PC-3 (cell line): ENCODE data around the gene DIAPH2.

Experiments
- EZH2 ChIP-seq: fragments of 300-600 bp; sonication (generic); IDR thresholded peaks from one replicate; pipeline ENCODE4 v1.6.1; 2017; ENCODE audit warnings: antibody characterized with exemption, mild to moderate bottlenecking, low read length; ENCODE audit not compliant: unreplicated experiment
- TF ChIP-seq, protein P1 (sequence below): fragments of 300-600 bp; sonication (generic); conservative IDR thresholded peaks from 2 replicates; pipeline ENCODE4 v1.5.1; 2017; ENCODE audit warnings: antibody characterized with exemption, low read depth, mild to moderate bottlenecking, low read length

DNA sequence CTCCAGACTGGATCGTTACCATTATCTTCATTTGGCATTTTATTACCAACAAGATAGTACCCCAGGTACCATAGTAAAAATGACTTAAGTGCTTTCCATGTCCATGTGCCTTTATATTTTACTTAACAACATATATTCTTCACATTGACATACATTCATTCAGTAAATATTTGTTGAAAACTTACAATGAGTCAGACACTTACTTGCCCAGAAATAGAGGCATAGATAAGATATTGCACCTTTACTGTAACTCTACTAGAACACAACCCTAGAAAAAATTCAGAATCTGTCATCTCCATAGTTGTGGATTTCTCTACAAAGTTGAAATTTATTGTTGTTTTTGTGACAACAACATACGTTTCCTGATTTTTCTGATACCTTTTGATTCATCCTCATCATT is 839.7 kb downstream of the DIAPH2 start:
- TF ChIP-seq, protein P1, sequence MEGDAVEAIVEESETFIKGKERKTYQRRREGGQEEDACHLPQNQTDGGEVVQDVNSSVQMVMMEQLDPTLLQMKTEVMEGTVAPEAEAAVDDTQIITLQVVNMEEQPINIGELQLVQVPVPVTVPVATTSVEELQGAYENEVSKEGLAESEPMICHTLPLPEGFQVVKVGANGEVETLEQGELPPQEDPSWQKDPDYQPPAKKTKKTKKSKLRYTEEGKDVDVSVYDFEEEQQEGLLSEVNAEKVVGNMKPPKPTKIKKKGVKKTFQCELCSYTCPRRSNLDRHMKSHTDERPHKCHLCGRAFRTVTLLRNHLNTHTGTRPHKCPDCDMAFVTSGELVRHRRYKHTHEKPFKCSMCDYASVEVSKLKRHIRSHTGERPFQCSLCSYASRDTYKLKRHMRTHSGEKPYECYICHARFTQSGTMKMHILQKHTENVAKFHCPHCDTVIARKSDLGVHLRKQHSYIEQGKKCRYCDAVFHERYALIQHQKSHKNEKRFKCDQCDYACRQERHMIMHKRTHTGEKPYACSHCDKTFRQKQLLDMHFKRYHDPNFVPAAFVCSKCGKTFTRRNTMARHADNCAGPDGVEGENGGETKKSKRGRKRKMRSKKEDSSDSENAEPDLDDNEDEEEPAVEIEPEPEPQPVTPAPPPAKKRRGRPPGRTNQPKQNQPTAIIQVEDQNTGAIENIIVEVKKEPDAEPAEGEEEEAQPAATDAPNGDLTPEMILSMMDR: no peak
- no peak for TF ChIP-seq EZH2
